T follicular helper cell (primary cell): ENCODE measurements around the gene STOML1.

Source experiments
- DNase-seq: peaks from one replicate; pipeline ENCODE4 v3.0.0-alpha.2; 2020; ENCODE audit warnings: low read depth
- total RNA-seq, 2 experiments: gene quantifications; one replicate each; lab custom pipeline; 2026; lab: John Stamatoyannopoulos, UW

Gene STOML1
- 9.1 to 12.3 reads per million in 2 experiments for total RNA-seq

GRCh38 chr15:73991726-73992593 lies at the start of gene STOML1:
Gene STOML1 (minus strand): TSS chr15:73992295. CDS start chr15:73992223, 72 bp downstream.
- peak; percentile 92 for DNase-seq

GRCh38 chr15:74041311-74041756 lies 49.2 kb upstream of the STOML1 start:
- no peak for DNase-seq

GRCh38 chr15:74040109-74040850 lies 48.2 kb upstream of the STOML1 start:
- DNase-seq: no peak

GRCh38 chr15:74039656-74040010 lies 47.5 kb upstream of the STOML1 start:
- DNase-seq: no peak

GRCh38 chr15:74038707-74039655 lies 46.9 kb upstream of the STOML1 start:
- no peak for DNase-seq

- DNase-seq: no peak
Observed at GRCh38 chr15:74037171-74038117, 45.3 kb upstream of the STOML1 start.

GRCh38 chr15:74036271-74037170 lies 44.4 kb upstream of the STOML1 start:
- no peak for DNase-seq

- no peak for DNase-seq
Observed at GRCh38 chr15:74035121-74036017, 43.3 kb upstream of the STOML1 start.

- DNase-seq: no peak
Observed at GRCh38 chr15:74034206-74034755, 42.2 kb upstream of the STOML1 start.

- DNase-seq: no peak
Observed at GRCh38 chr15:74032606-74033561, 40.8 kb upstream of the STOML1 start.

GRCh38 chr15:74032046-74032445 lies 40.0 kb upstream of the STOML1 start:
- DNase-seq: no peak

- no peak for DNase-seq
Observed at GRCh38 chr15:74028646-74029045, 36.6 kb upstream of the STOML1 start.

- DNase-seq: no peak
Observed at GRCh38 chr15:74027688-74028087, 35.6 kb upstream of the STOML1 start.

GRCh38 chr15:74025436-74025835 lies 33.3 kb upstream of the STOML1 start:
- DNase-seq: no peak

- no peak for DNase-seq
Observed at GRCh38 chr15:74024687-74025086, 32.6 kb upstream of the STOML1 start.

GRCh38 chr15:74022706-74023470 lies 30.8 kb upstream of the STOML1 start:
- DNase-seq: no peak
